Measurements from ENCODE around the gene GLIPR1L2. TPM values are rescaled to one million over a fixed set of nuclear protein-coding genes. Genes with fewer than 3 reads are reported as not detected.
"Not testable (repeated sequence)": the region's sequence is repeated elsewhere in the genome, so short reads cannot be mapped to it uniquely, and the experiment has no call there.

Gene GLIPR1L2
- total and polyA plus RNA-seq, 9 donors, result 0.60 to 5.2 (median 2.0) TPM

GRCh38 chr12:75444429-75445136, 53.7 kb downstream of the GLIPR1L2 start:
- no peak overlapping the region for H3K27ac ChIP-seq
- TF ChIP-seq EP300 (IDR thresholded peaks at IDR 0.05) (no peak), POLR2A (IDR thresholded peaks at IDR 0.05) (no peak), CTCF (IDR thresholded peaks at IDR 0.05) (no peak)

GRCh38 chr12:75445137-75445507, 54.2 kb downstream of the GLIPR1L2 start:
- not testable (repeated sequence) for H3K27ac ChIP-seq

More at GRCh38 chr12:75444429-75445136, 53.7 kb downstream of the GLIPR1L2 start:
- DNase-seq, result no peak
- no peaks in the 10 kb centered on the region for H3K36me3 ChIP-seq
- no peaks in the 10 kb centered on the region for H3K4me1 ChIP-seq (ENCODE audit: insufficient read depth)
- H3K9me3 ChIP-seq, result no peaks in the 10 kb centered on the region
- 66 to 79% (median 68%) methylated on average over 6 of the region's 6 CpGs for WGBS, 3 donors
- intact Hi-C loops (cut with DNase I), result no loop called here
- no peaks in the 10 kb centered on the region for H3K27me3 ChIP-seq
- H3K4me3 ChIP-seq, result no peak overlapping the region

DNA sequence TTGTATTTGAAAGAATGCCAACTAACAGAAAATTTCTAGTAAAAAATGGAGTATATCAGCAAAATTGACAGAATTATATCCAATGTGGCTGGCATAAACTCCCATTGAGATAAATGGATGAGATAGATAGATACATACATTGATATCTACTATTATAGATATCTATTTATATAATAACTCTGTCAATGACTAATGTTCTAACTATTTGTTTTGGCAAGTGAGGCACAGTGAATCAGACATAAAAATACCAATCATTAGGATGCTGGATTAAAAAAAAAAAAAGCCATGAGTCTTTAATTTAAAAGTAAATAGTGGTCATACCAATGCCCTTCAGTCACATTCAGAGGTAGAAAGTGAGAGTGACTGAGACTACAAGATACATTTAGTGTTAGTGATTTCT, 56.0 kb downstream of the GLIPR1L2 start:
- no peaks in the 10 kb centered on the region for H3K36me3 ChIP-seq
- H3K4me3 ChIP-seq, result no peak overlapping the region
- no peaks in the 10 kb centered on the region for H3K4me1 ChIP-seq (ENCODE audit: insufficient read depth)
- TF ChIP-seq EP300 (IDR thresholded peaks at IDR 0.05) (no peak), POLR2A (IDR thresholded peaks at IDR 0.05) (no peak), CTCF (IDR thresholded peaks at IDR 0.05) (no peak)
- no peak for DNase-seq
- no peaks in the 10 kb centered on the region for H3K9me3 ChIP-seq
- no peaks in the 10 kb centered on the region for H3K27me3 ChIP-seq
- H3K27ac ChIP-seq, result no peak overlapping the region
- intact Hi-C loops (cut with DNase I), result no loop called here

More at GRCh38 chr12:75445137-75445507, 54.2 kb downstream of the GLIPR1L2 start:
- H3K9me3 ChIP-seq; H3K27me3 ChIP-seq; H3K36me3 ChIP-seq; DNase-seq; H3K4me1 ChIP-seq (ENCODE audit: insufficient read depth); H3K4me3 ChIP-seq; intact Hi-C loops (cut with DNase I): not testable (repeated sequence)
- 52 to 66% (median 63%) methylated on average over 7 of the region's 7 CpGs for WGBS, 3 donors

DNA sequence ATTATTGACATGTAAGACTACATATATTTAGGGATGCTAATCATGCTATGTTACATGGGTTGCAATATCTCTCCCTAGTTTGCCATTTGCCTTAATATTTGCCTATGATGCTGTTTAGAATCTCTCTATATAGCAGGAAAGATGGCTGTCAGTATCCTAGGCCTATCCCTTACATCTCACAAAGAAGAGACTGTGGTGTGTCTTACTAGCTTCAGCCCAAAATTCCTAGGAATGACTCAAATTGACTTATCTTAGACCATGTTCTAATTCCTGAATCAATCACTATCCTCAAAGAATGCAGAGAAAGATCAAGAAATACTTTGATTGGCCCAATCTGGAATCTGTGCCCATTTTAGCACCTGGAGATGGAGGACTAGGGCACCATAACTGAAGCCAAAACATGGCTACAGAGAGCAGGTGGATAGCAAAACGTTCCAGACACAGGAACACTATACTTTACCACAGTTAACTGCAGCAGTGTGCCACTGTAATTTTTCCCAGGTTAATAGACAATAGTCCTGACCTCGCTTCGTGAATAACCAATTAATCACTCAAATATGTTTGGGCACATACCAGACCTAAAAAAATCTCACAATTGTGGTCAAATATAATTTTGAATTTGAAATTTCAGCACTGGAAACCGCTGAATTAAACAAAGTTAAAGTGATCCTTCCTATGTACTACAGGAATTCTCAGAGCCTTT, 57.0 kb downstream of the GLIPR1L2 start:
- Histone ChIP-seq H3K4me3 (no peak overlapping the region), H3K9me3 (no peaks in the 10 kb centered on the region), H3K4me1 (ENCODE audit: insufficient read depth) (no peaks in the 10 kb centered on the region), H3K36me3 (no peaks in the 10 kb centered on the region), H3K27me3 (no peaks in the 10 kb centered on the region), H3K27ac (no peak overlapping the region)
- intact Hi-C loops (cut with DNase I), result no loop called here
- WGBS, 3 donors, result 76 to 82% (median 77%) methylated on average over 4 of the region's 4 CpGs
- TF ChIP-seq EP300 (IDR thresholded peaks at IDR 0.05) (no peak), CTCF (IDR thresholded peaks at IDR 0.05) (no peak), POLR2A (IDR thresholded peaks at IDR 0.05) (no peak)
- DNase-seq, result no peak

All from ovary (tissue), 9 donors.